Measurements from ENCODE around the gene GRIN1.

Gene GRIN1

GRCh38 chr9:137192859-137193258, 53.9 kb downstream of the GRIN1 start:
- TF ChIP-seq, protein P1, sequence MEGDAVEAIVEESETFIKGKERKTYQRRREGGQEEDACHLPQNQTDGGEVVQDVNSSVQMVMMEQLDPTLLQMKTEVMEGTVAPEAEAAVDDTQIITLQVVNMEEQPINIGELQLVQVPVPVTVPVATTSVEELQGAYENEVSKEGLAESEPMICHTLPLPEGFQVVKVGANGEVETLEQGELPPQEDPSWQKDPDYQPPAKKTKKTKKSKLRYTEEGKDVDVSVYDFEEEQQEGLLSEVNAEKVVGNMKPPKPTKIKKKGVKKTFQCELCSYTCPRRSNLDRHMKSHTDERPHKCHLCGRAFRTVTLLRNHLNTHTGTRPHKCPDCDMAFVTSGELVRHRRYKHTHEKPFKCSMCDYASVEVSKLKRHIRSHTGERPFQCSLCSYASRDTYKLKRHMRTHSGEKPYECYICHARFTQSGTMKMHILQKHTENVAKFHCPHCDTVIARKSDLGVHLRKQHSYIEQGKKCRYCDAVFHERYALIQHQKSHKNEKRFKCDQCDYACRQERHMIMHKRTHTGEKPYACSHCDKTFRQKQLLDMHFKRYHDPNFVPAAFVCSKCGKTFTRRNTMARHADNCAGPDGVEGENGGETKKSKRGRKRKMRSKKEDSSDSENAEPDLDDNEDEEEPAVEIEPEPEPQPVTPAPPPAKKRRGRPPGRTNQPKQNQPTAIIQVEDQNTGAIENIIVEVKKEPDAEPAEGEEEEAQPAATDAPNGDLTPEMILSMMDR (IDR thresholded peaks at IDR 0.05): no peak
- TF ChIP-seq ZFX (IDR thresholded peaks at IDR 0.05; ENCODE audit: borderline replicate concordance): no peak
- H3K27ac ChIP-seq: peak overlapping the region; percentile 32; the same call in 1 of the 2 replicates

GRCh38 chr9:137193771-137194170, 54.8 kb downstream of the GRIN1 start:
- TF ChIP-seq, protein P1 (IDR thresholded peaks at IDR 0.05): no peak
- no peak for TF ChIP-seq ZFX (IDR thresholded peaks at IDR 0.05; ENCODE audit: borderline replicate concordance)
- H3K27ac ChIP-seq: peak overlapping the region; percentile 32; the same call in 1 of the 2 replicates

GRCh38 chr9:137194388-137194787, 55.4 kb downstream of the GRIN1 start:
- TF ChIP-seq, protein P1 (IDR thresholded peaks at IDR 0.05): no peak
- TF ChIP-seq ZFX (IDR thresholded peaks at IDR 0.05; ENCODE audit: borderline replicate concordance): no peak
- 0 out of 2 replicates have a peak overlapping the region, but pooled peaks have one; percentile 32 for H3K27ac ChIP-seq

GRCh38 chr9:137194909-137195308, 56.0 kb downstream of the GRIN1 start:
- peak overlapping the region; percentile 32; the same call in 1 of the 2 replicates for H3K27ac ChIP-seq
- TF ChIP-seq, protein P1 (IDR thresholded peaks at IDR 0.05): no peak
- TF ChIP-seq ZFX (IDR thresholded peaks at IDR 0.05; ENCODE audit: borderline replicate concordance): no peak

GRCh38 chr9:137195525-137196220, 56.7 kb downstream of the GRIN1 start:
- TF ChIP-seq ZFX (IDR thresholded peaks at IDR 0.05; ENCODE audit: borderline replicate concordance): no peak
- TF ChIP-seq, protein P1 (IDR thresholded peaks at IDR 0.05): no peak

DNA sequence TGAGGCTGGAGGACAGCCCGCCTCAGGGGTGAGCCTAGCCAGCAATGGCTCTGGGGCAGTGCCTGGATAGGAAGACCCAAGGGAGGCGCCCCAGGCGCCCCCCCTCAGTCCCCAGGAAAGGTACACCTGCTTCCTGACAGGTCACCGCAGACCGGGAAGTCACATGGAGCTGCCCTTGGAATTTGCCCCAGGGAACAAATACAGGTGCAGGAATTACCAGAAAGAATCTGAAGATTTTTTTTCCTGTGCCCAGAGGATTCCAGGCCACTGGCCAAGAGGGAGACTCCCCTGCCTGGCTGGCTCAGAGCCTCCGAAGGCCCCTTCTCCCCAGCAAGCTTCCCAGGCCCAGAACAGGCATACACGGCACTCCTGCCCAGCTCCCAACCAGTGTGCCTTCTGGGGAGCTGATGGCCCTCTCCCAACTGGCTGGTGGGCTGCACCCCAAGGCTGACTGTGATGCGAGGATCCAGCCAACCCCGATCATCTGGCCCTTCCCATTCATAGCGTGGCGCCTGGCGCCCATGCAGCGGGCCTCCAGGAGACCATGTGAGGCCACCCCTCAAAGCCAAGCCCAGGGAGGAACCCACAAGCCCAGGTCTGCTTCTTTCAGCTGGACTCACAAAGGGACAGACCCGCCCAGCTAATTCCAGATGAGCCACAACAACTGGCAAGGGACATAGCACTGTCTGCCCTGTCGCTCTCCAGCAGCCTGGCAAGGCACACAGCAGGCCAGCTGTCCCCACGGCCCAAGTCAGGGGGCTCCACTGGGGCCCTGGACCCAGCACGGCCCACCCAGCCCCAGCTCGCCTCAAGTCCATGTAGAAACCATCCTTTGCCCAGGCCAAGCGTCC, 59.3 kb downstream of the GRIN1 start:
- peak overlapping the region; percentile 83 for H3K27ac ChIP-seq
- TF ChIP-seq ZFX (IDR thresholded peaks at IDR 0.05; ENCODE audit: borderline replicate concordance): no peak
- TF ChIP-seq, protein P1 (IDR thresholded peaks at IDR 0.05): no peak

More at GRCh38 chr9:137195525-137196220, 56.7 kb downstream of the GRIN1 start:
- peak overlapping the region; percentile 32; the same call in 1 of the 2 replicates for H3K27ac ChIP-seq

Data from 22Rv1 (cell line).